LNCAP (cell line): ENCODE results near the gene CAPN12.

Experiments
- CTCF ChIP-seq: fragments of 450-650 bp; IDR thresholded peaks from 2 replicates; pipeline ENCODE4 v1.5.1; 2017; ENCODE audit warnings: mild to moderate bottlenecking

Gene CAPN12

GRCh38 chr19:38710928-38711725 lies 33.1 kb downstream of the CAPN12 start:
- TF ChIP-seq CTCF = no peak

DNA sequence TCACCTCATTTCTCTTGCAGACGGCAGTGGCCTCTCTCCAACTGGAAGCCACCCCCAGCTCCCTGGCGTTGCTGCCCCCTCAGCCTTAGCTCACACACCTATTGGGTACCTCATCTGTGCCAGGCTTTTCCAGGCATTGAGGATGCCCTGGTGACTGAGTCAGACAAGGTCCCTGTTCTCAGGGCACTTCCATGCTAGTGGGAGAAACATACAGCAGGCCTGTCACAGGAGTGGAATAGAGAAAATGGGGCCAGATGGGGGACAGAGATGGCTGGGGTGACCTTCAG lies 33.9 kb downstream of the CAPN12 start:
- TF ChIP-seq CTCF = no peak

DNA sequence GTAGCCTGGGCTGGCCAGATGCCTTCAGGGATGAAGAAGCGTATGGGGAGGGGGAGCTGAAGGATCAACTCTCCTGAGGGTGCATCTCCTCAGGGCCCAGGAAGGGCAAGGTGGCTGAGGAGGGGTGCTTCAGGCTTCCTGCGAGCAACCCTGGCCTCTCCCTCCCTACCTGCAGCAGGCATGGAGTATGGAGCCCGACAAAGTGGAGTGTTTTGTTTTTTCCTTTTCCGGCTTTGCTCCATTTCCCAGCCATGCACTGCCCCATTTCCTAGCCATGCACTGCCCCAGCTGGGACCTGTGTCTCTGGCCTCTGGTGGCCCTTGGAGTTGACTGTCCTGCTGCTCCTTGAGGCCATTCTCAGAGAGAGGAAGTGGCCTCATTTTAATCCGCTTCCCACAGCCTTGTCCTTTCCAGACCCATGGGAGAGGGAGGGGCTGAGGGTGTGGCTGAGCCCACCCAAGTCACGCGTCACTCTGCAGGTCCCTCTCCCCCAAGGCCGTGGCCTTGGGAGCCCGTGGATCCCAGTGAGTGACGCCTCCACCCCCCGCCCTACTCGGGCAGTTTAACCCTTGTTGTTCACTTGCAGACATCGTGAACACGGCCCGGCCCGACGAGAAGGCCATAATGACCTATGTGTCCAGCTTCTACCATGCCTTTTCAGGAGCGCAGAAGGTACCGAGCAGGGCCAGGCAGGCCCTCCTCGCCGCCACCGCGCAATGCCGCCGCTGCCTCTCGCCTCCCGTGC lies 34.4 kb downstream of the CAPN12 start:
- TF ChIP-seq CTCF = no peak

DNA sequence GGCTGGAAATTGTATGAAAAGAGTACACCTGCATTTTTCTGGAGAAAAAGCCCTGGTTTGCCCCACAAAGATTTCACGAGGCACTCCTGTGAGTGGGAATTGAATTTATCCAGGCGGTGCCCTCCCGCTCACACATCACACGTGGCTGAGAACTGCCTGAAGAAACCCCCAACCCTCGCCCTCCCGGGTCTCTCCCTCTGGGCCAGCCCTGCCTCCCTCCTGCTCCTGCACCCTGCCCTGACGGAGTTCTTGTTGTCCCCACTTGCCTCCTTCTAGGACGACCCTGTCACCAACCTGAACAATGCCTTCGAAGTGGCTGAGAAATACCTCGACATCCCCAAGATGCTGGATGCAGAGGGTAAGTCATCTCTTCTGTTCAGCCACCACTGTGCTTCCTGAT lies 35.2 kb downstream of the CAPN12 start:
- no peak for TF ChIP-seq CTCF

DNA sequence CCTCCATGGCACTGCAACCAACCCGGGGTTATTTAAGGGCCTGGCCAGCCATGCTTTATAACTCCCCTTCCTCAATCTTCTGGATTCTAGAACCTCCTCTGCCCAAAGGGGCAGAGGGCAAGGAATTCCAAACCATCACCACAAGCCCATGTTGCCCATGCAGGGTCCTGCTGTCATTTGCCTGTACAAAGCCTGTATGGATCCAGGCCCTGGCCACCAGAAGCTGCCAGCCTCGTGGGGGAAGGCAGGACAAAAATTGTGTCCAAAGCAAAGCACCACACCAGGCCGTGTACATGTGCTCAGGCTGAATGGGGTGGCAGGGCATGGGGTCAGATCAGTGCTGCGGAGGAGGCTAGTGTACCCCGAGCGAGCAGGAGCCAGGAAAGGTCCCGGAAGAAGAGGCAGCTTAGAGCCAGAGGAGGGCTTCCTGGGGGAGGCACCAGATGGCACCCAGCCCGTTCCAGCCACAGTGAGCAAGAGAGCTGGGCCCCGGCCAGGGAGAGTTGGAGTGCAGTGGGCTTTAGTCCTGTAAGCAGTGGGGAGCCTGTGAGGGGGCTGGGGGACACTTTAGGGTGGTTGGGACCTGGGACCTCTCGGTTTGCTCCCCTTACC lies 35.8 kb downstream of the CAPN12 start:
- no peak for TF ChIP-seq CTCF

GRCh38 chr19:38707512-38708114 lies 36.7 kb downstream of the CAPN12 start:
- TF ChIP-seq CTCF = no peak

DNA sequence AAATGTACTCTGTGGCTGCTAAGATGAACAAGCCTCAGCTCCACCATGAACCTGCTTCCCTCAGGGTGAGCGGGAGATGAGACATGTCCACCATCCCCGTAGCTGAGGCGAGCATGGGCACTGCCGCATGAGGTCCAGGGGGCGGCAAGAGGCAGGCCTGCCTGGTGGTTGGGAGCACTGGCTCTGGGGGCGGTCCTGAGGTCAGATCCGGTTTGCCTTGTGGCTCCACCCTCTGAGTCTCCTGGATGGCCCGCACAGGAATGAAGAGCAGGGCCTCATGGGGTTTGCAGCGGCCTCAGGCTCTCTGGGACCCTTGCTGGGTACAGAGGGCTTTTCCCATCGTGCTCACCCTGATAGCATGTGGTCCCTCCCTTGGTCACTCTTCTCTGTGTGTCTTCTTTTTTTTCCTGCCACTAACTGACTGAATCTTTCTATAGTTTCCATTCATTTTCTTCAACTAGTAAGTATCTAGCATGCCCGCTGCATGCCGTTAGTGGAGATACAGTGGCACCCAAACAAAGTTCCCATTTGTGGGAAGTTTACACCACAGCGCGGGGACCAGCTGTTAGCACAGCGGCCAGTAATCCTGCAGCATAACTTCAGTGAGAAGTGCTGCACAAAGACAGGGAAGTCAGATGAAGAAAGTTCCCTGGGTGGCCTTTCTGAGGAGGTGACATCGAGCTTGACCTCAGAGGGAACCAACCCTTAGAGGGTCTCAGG lies 37.3 kb downstream of the CAPN12 start:
- no peak for TF ChIP-seq CTCF
